ENCODE data around the gene RHEX. TPM values are rescaled to one million over a fixed set of nuclear protein-coding genes. Genes with fewer than 3 reads are reported as not detected.

Gene RHEX
- polyA plus RNA-seq, 1 of the 3 experiments (the other 2 are of a cell fraction), result not detected

DNA sequence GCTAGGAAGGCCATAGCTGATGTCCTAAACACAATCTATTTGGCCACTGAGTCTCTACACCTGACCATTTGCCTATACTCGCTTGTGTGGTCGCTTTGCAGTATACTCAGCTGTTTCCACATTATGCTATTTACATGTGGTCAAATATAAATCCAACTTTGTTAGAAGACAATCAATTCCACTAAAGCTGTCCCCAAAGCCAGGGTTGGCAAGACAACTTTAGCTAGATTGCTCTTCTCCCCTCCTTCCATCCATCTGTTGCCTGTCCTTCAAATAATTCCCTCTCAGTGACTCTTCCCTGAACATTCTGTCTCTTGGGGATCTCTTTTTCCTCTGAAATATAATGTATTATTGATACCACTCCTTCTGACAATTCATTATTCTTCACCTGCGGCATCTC, 34.1 kb downstream of the RHEX start:
- Histone ChIP-seq H3F3A (replicated peaks; ENCODE audit: insufficient read depth) (no peaks in the 10 kb centered on the region), H3K4me1 (ENCODE audit: control insufficient read depth in 1 of 2, insufficient read depth in 2 of 2, low read depth in 1 of 2, low read length in 1 of 2) (peaks cover 0 to 3% of the 10 kb centered on the region in 2 experiments; a peak in 2 of 4 replicates), H3K36me3 (replicated peaks in 1 of 2; ENCODE audit: control insufficient read depth in 1 of 2, insufficient read depth in 2 of 2, low read length in 1 of 2) (no peaks in the 10 kb centered on the region), H4K20me1 (ENCODE audit: insufficient read depth) (no peaks in the 10 kb centered on the region), H3K4me2 (no peak overlapping the region), H3K9ac (no peak overlapping the region), H3K9me2 (no peaks in the 10 kb centered on the region), H3K79me2 (ENCODE audit: insufficient read depth) (no peaks in the 10 kb centered on the region), H3K27me3 (ENCODE audit: insufficient read depth) (peaks cover 25% of the 10 kb centered on the region), H3K27ac (ENCODE audit: low read depth in 2 of 2, low read length in 1 of 2) (no peak overlapping the region), H3K4me3 (ENCODE audit: low read depth in 2 of 2, low read length in 1 of 2) (no peak overlapping the region), H3K9me3 (no peaks in the 10 kb centered on the region), H2AFZ (ENCODE audit: low read depth) (no peak overlapping the region)
- CTCF ChIA-PET, result interaction anchor here (1.0 kb wide), 1 partner anchor 19 kb away, joined by 3 read pairs; no protein-coding TSS in a partner anchor
- whole genome bisulfite sequencing (ENCODE audit: low lambda C conversion rate), result 81% methylated on average over 3 of the region's 3 CpGs
- POLR2A ChIA-PET, result no interaction called here
- no peak for DNase-seq
- TF ChIP-seq, protein P1, sequence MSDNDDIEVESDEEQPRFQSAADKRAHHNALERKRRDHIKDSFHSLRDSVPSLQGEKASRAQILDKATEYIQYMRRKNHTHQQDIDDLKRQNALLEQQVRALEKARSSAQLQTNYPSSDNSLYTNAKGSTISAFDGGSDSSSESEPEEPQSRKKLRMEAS (IDR thresholded peaks at IDR 0.05; ENCODE audit: low read depth), result no peak
- TF ChIP-seq, protein P2, sequence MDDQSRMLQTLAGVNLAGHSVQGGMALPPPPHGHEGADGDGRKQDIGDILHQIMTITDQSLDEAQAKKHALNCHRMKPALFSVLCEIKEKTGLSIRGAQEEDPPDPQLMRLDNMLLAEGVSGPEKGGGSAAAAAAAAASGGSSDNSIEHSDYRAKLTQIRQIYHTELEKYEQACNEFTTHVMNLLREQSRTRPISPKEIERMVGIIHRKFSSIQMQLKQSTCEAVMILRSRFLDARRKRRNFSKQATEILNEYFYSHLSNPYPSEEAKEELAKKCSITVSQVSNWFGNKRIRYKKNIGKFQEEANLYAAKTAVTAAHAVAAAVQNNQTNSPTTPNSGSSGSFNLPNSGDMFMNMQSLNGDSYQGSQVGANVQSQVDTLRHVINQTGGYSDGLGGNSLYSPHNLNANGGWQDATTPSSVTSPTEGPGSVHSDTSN (IDR thresholded peaks at IDR 0.05), result no peak
- TF ChIP-seq FOXJ3 (CRISPR knock-in tag; IDR thresholded peaks at IDR 0.05) (no peak), TAF1 (IDR thresholded peaks at IDR 0.05; ENCODE audit: borderline replicate concordance, low read depth, low read length) (no peak), SIN3A (IDR thresholded peaks at IDR 0.05; ENCODE audit: borderline replicate concordance, low read depth, low read length) (no peak), RXRA (IDR thresholded peaks at IDR 0.05; ENCODE audit: borderline replicate concordance, low read depth) (no peak), FOSL2 (IDR thresholded peaks at IDR 0.05; ENCODE audit: borderline replicate concordance, low read depth) (no peak), NRF1 (IDR thresholded peaks at IDR 0.05; ENCODE audit: low read depth, low read length) (no peak), FOXM1 (IDR thresholded peaks at IDR 0.05; ENCODE audit: low read depth) (no peak), ELF1 (IDR thresholded peaks at IDR 0.05) (no peak), RCOR1 (IDR thresholded peaks at IDR 0.05; ENCODE audit: low read length) (no peak)
- TF ChIP-seq, protein P3, sequence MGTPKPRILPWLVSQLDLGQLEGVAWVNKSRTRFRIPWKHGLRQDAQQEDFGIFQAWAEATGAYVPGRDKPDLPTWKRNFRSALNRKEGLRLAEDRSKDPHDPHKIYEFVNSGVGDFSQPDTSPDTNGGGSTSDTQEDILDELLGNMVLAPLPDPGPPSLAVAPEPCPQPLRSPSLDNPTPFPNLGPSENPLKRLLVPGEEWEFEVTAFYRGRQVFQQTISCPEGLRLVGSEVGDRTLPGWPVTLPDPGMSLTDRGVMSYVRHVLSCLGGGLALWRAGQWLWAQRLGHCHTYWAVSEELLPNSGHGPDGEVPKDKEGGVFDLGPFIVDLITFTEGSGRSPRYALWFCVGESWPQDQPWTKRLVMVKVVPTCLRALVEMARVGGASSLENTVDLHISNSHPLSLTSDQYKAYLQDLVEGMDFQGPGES (IDR thresholded peaks at IDR 0.05; ENCODE audit: low read depth, low read length), result no peak

DNA sequence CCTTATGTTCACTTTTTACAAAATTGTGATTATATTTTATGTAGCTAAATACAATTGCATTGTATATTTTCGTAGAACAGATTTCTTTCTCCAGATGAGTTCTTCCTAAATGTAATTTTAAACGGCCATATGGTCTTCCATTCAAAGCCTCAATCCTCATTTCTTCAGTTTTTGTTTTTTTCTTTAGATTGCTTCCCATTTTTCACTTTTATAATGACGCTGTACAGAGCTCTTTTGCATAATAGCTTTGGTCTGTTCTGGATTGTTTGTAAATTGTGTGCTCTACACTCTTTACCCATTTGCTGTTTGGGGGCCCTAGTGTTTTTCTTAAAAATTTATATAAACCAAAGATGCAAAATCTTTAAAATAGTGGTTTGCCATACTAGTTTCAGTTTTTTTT, 36.4 kb downstream of the RHEX start:
- 51% methylated on average over 3 of the region's 3 CpGs for WGBS (ENCODE audit: low lambda C conversion rate)
- CTCF ChIA-PET, result interaction anchor here (1.4 to 2.1 kb wide), 2 partner anchors 59 to 105 kb away, joined by 5 to 10 read pairs; no protein-coding TSS in a partner anchor
- Histone ChIP-seq H3K4me2 (no peak overlapping the region), H3K9ac (no peak overlapping the region), H3F3A (replicated peaks; ENCODE audit: insufficient read depth) (no peaks in the 10 kb centered on the region), H4K20me1 (ENCODE audit: insufficient read depth) (no peaks in the 10 kb centered on the region), H3K9me2 (no peaks in the 10 kb centered on the region), H3K4me3 (ENCODE audit: low read depth in 2 of 2, low read length in 1 of 2) (no peak overlapping the region), H3K79me2 (ENCODE audit: insufficient read depth) (no peaks in the 10 kb centered on the region), H3K36me3 (replicated peaks in 1 of 2; ENCODE audit: control insufficient read depth in 1 of 2, insufficient read depth in 2 of 2, low read length in 1 of 2) (no peaks in the 10 kb centered on the region), H3K9me3 (no peaks in the 10 kb centered on the region), H3K27ac (ENCODE audit: low read depth in 2 of 2, low read length in 1 of 2) (no peak overlapping the region), H3K4me1 (ENCODE audit: control insufficient read depth in 1 of 2, insufficient read depth in 2 of 2, low read depth in 1 of 2, low read length in 1 of 2) (peaks cover 0 to 5% of the 10 kb centered on the region in 2 experiments; a peak in 2 of 4 replicates), H2AFZ (ENCODE audit: low read depth) (no peak overlapping the region), H3K27me3 (ENCODE audit: insufficient read depth) (peaks cover 14% of the 10 kb centered on the region)
- no peak for DNase-seq
- TF ChIP-seq SMC3 (IDR thresholded peaks at IDR 0.05; ENCODE audit: low read depth, low read length) (no peak), RAD21 (IDR thresholded peaks at IDR 0.05; ENCODE audit: low read length) (no peak), FOXJ3 (CRISPR knock-in tag; IDR thresholded peaks at IDR 0.05) (no peak), EZH2phosphoT487 (IDR thresholded peaks at IDR 0.05; ENCODE audit: borderline replicate concordance, low read depth) (no peak), RCOR1 (IDR thresholded peaks at IDR 0.05; ENCODE audit: low read length) (no peak), MEF2A (IDR thresholded peaks at IDR 0.05; ENCODE audit: borderline replicate concordance, low read depth) (no peak), RXRA (IDR thresholded peaks at IDR 0.05; ENCODE audit: borderline replicate concordance, low read depth) (no peak)
- TF ChIP-seq, protein P4, sequence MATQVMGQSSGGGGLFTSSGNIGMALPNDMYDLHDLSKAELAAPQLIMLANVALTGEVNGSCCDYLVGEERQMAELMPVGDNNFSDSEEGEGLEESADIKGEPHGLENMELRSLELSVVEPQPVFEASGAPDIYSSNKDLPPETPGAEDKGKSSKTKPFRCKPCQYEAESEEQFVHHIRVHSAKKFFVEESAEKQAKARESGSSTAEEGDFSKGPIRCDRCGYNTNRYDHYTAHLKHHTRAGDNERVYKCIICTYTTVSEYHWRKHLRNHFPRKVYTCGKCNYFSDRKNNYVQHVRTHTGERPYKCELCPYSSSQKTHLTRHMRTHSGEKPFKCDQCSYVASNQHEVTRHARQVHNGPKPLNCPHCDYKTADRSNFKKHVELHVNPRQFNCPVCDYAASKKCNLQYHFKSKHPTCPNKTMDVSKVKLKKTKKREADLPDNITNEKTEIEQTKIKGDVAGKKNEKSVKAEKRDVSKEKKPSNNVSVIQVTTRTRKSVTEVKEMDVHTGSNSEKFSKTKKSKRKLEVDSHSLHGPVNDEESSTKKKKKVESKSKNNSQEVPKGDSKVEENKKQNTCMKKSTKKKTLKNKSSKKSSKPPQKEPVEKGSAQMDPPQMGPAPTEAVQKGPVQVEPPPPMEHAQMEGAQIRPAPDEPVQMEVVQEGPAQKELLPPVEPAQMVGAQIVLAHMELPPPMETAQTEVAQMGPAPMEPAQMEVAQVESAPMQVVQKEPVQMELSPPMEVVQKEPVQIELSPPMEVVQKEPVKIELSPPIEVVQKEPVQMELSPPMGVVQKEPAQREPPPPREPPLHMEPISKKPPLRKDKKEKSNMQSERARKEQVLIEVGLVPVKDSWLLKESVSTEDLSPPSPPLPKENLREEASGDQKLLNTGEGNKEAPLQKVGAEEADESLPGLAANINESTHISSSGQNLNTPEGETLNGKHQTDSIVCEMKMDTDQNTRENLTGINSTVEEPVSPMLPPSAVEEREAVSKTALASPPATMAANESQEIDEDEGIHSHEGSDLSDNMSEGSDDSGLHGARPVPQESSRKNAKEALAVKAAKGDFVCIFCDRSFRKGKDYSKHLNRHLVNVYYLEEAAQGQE (IDR thresholded peaks at IDR 0.05; ENCODE audit: low read depth, low read length), result no peak
- POLR2A ChIA-PET, result no interaction called here

Measured in SK-N-SH (cell line).